A673 (cell line): Measurements from ENCODE around the gene HMGXB3. TPM values are rescaled to one million over a fixed set of nuclear protein-coding genes. Genes with fewer than 3 reads are reported as not detected.

Source experiments
- BruUV-seq: library from RNA; stranded (reverse); fragments of 400-500 nt; replicated peaks from 2 replicates; lab custom pipeline; 2021; lab: Mats Ljungman, UMichigan
- CTCF ChIA-PET: fragments of 300-600 bp; sonication (Branson Sonifier 250); formaldehyde crosslinking; loops from one replicate; lab custom pipeline; 2022; ENCODE audit warnings: antibody characterized with exemption; lab: Charles Lee
- POLR2A ChIA-PET: fragments of 300-600 bp; sonication (Branson Sonifier 250); formaldehyde crosslinking; loops from one replicate; lab custom pipeline; 2022; ENCODE audit warnings: antibody characterized with exemption; ENCODE audit not compliant: low non-redundant PET; lab: Charles Lee
- DNase-seq: peaks from one replicate; pipeline ENCODE4 v3.0.0-alpha.2; 2015; ENCODE audit warnings: low spot score
- H3K27ac ChIP-seq: fragments of 200-600 bp; sonication (generic); 2 replicates; pipeline ENCODE4 v1.5.1; 2016; ENCODE audit warnings: mixed run types, low read depth, mild to moderate bottlenecking, mixed read lengths, antibody characterized with exemption, low read length; ENCODE audit not compliant: poor library complexity, severe bottlenecking
- H3K27me3 ChIP-seq: fragments of 200-600 bp; sonication (generic); replicated peaks from 2 replicates; pipeline ENCODE4 v1.6.1; 2017; ENCODE audit warnings: mixed run types, low read depth, mild to moderate bottlenecking, mixed read lengths, antibody characterized with exemption, low read length; ENCODE audit not compliant: insufficient read depth, poor library complexity
- H3K36me3 ChIP-seq: fragments of 200-600 bp; sonication (generic); 2 replicates; pipeline ENCODE4 v1.6.1; 2016; ENCODE audit warnings: mixed run types, mild to moderate bottlenecking, mixed read lengths, antibody characterized with exemption, low read length; ENCODE audit not compliant: insufficient read depth, poor library complexity, severe bottlenecking
- H3K4me1 ChIP-seq: fragments of 200-600 bp; sonication (generic); 2 replicates; pipeline ENCODE4 v1.6.1; 2017; ENCODE audit warnings: mixed run types, mild to moderate bottlenecking, mixed read lengths, antibody characterized with exemption, low read length; ENCODE audit not compliant: insufficient read depth, poor library complexity, severe bottlenecking
- H3K4me3 ChIP-seq: fragments of 200-600 bp; sonication (generic); 2 replicates; pipeline ENCODE4 v1.5.1; 2016; ENCODE audit warnings: low read depth, mixed run types, mild to moderate bottlenecking, mixed read lengths, low read length; ENCODE audit not compliant: poor library complexity, severe bottlenecking
- H3K9me3 ChIP-seq: fragments of 200-600 bp; sonication (generic); 2 replicates; pipeline ENCODE4 v1.6.1; 2016; ENCODE audit warnings: mixed run types, low read depth, mild to moderate bottlenecking, mixed read lengths, antibody characterized with exemption, low read length; ENCODE audit not compliant: poor library complexity, severe bottlenecking
- EZH2 ChIP-seq: fragments of 200-600 bp; sonication (generic); IDR thresholded peaks from 2 replicates; pipeline ENCODE4 v1.6.1; 2017; ENCODE audit warnings: borderline replicate concordance, low read depth, mild to moderate bottlenecking, mixed read lengths, antibody characterized with exemption, low read length; ENCODE audit not compliant: poor library complexity, severe bottlenecking
- intact Hi-C: fragments of 100-400 bp; cut with micrococcal nuclease; formaldehyde crosslinking; loops from one replicate; pipeline ENCODE4 v1.10.0; 2022; ENCODE audit not compliant: unreplicated experiment
- total RNA-seq: library from RNA; stranded (reverse); gene quantifications from 2 replicates; pipeline ENCODE4 v1.2.3, GENCODE V29; 2021
- TF ChIP-seq, protein P1 (sequence below): fragments of 300-800, 200-600 bp; sonication (generic); conservative IDR thresholded peaks from 2 replicates; pipeline ENCODE4 v1.5.1; 2017; ENCODE audit warnings: low read depth, mild to moderate bottlenecking, antibody characterized with exemption, low read length, moderate library complexity, mixed read lengths

Gene HMGXB3
- total RNA-seq, 1 experiment from 2014 or later, result 52.6 TPM

DNA sequence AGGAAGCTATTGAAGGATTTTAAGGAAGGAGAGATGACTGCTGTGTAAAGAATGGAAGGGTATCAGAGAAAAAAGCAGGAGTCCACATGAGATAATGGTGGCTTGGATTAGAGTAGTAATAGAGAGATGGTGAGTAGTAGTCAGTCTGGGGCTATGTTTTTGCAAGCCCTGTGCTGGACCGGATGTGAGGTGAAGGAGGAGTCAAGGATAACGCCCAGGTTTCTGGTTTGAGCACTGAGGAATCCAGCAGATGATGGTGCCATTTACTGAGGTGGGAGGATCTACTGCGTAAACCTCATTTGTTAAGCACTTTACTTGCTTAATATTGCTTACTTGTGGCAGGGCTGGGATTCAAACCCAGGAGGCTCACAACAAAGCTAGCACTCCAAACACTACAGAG, 1.2 kb upstream of the HMGXB3 start:
- POLR2A ChIA-PET, result no interaction called here
- no TSS peak for BruUV-seq
- Histone ChIP-seq H3K9me3 (no peaks in the 10 kb centered on the region), H3K4me3 (peak overlapping the region; percentile 98), H3K4me1 (peaks cover 11% of the 10 kb centered on the region), H3K27me3 (no peaks in the 10 kb centered on the region), H3K36me3 (peaks cover 6% of the 10 kb centered on the region), H3K27ac (peak overlapping the region; percentile 92)
- CTCF ChIA-PET, result no interaction called here
- no peak for TF ChIP-seq EZH2
- TF ChIP-seq, protein P1, sequence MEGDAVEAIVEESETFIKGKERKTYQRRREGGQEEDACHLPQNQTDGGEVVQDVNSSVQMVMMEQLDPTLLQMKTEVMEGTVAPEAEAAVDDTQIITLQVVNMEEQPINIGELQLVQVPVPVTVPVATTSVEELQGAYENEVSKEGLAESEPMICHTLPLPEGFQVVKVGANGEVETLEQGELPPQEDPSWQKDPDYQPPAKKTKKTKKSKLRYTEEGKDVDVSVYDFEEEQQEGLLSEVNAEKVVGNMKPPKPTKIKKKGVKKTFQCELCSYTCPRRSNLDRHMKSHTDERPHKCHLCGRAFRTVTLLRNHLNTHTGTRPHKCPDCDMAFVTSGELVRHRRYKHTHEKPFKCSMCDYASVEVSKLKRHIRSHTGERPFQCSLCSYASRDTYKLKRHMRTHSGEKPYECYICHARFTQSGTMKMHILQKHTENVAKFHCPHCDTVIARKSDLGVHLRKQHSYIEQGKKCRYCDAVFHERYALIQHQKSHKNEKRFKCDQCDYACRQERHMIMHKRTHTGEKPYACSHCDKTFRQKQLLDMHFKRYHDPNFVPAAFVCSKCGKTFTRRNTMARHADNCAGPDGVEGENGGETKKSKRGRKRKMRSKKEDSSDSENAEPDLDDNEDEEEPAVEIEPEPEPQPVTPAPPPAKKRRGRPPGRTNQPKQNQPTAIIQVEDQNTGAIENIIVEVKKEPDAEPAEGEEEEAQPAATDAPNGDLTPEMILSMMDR, result no peak
- DNase-seq, result no peak
- intact Hi-C loops, result no loop called here

DNA sequence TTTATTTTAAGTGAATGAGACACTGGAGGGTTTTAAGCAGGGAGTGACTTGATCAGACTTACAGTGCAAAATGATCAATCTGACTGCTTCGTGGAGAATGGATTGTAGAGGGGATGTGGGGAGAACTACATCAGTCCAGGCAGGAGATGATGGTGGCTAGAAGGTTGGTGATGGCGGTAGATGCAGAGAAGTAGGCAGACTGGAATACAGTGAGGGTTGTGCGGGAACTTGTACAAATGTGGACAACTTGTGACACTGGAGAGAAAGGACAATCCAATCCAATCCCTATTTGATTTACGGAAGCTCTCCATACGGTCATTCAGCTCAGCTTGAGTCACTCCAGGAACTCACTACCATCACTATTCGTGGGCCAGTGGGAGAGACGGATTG, 678 bp upstream of the HMGXB3 start:
- ChIA-PET POLR2A (no interaction called here), CTCF (no interaction called here)
- Histone ChIP-seq H3K27ac (peak overlapping the region; percentile 92), H3K4me1 (peaks cover 11% of the 10 kb centered on the region), H3K9me3 (no peaks in the 10 kb centered on the region), H3K4me3 (peak overlapping the region; percentile 98), H3K27me3 (no peaks in the 10 kb centered on the region), H3K36me3 (peaks cover 6% of the 10 kb centered on the region)
- no TSS peak for BruUV-seq
- DNase-seq, result no peak
- intact Hi-C loops, result no loop called here
- TF ChIP-seq, protein P1, result no peak
- no peak for TF ChIP-seq EZH2

DNA sequence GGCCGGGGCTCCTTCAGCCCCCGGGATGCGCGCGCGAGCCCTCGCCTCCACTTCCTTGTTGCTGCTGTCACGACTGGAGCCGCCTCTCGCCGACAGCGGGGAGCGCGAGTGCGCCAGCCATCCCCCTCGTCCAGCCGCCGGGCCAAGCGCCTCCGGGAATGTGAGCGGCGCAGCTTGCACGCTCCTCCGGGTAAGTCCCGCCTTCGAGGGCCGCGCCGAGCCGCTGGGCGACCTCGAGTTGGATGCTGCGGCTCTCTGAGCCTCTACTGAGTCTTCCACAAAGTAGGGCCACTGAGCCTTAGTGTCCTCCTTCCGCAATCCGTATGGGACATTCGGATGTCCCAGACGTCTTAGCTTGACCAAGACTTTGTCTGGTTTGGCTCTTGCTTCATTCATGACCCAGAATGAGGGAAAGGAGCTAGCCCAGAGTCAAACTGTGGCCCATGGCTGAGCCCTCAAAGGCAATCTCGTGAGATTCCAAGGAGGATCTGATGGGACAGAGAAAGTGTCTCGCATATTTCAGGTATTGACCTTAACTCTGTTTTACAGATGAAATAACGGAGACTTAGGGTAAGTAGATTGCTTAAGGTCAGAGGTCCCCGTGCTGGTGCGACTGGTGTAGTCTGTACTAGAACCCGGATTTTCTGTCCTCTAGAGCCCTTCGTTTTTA, 586 bp downstream of the HMGXB3 start:
- Histone ChIP-seq H3K27ac (peak overlapping the region; percentile 92), H3K9me3 (no peaks in the 10 kb centered on the region), H3K27me3 (no peaks in the 10 kb centered on the region), H3K36me3 (peaks cover 16% of the 10 kb centered on the region), H3K4me1 (peaks cover 11% of the 10 kb centered on the region), H3K4me3 (peak overlapping the region; percentile 98)
- intact Hi-C loops, result no loop called here
- TF ChIP-seq EZH2, result no peak
- TF ChIP-seq, protein P1, result no peak
- ChIA-PET POLR2A (no interaction called here), CTCF (interaction anchor here (0.7 kb wide), 1 partner anchor 10 kb away, joined by 3 read pairs; no protein-coding TSS in a partner anchor)
- BruUV-seq, result no TSS peak
- peak; percentile 50 for DNase-seq
